Keratinocyte (primary cell): Measurements from ENCODE around the gene ZDHHC4. TPM values are rescaled to one million over a fixed set of nuclear protein-coding genes. Genes with fewer than 3 reads are reported as not detected.

Experiments
- DNase-seq: peaks from one replicate; pipeline ENCODE4 v3.0.0-alpha.2; 2011; ENCODE audit warnings: low read depth, missing footprints, low spot score
- FAIRE-seq: peaks from 2 replicates; lab custom pipeline; 2011; peaks lifted over from hg19 to GRCh38; lab: Jason Lieb, UNC
- H2AFZ ChIP-seq: 2 replicates; pipeline ENCODE4 v1.6.0; 2012; ENCODE audit warnings: low read length, control low read depth, inconsistent platforms; ENCODE audit not compliant: control insufficient read depth
- H3K27ac ChIP-seq: 2 replicates; pipeline ENCODE4 v1.5.1; 2011; ENCODE audit warnings: low read length; ENCODE audit not compliant: control insufficient read depth, insufficient read depth
- H3K27me3 ChIP-seq: 3 replicates; pipeline ENCODE4 v1.6.0; 2011; ENCODE audit warnings: low read length; ENCODE audit not compliant: control insufficient read depth, insufficient read depth; ENCODE audit errors: extremely low read depth
- H3K36me3 ChIP-seq, 2 experiments: 2 replicates in 1 of 2; 3 replicates in 1 of 2; pipeline ENCODE4 v1.5.1; 2011; ENCODE audit warnings: low read length in 2 of 2, mild to moderate bottlenecking in 1 of 2; ENCODE audit not compliant: control insufficient read depth in 2 of 2, insufficient read depth in 2 of 2; ENCODE audit errors: extremely low read depth in 1 of 2
- H3K4me1 ChIP-seq: 3 replicates; pipeline ENCODE4 v1.5.1; 2011; ENCODE audit warnings: low read length; ENCODE audit not compliant: control insufficient read depth, insufficient read depth; ENCODE audit errors: extremely low read depth
- H3K4me2 ChIP-seq: 3 replicates; pipeline ENCODE4 v1.6.0; 2011; ENCODE audit warnings: low read depth, low read length; ENCODE audit not compliant: control insufficient read depth, insufficient read depth; ENCODE audit errors: extremely low read depth
- H3K4me3 ChIP-seq, 3 experiments: fragments of 200-600 bp in 1 of 3; sonication (generic) in 1 of 3; 2 replicates in 2 of 3; 3 replicates in 1 of 3; pipeline ENCODE4 v1.5.1; 2011 to 2016; ENCODE audit warnings: low read length in 3 of 3, mild to moderate bottlenecking in 3 of 3, control low read depth in 2 of 3, inconsistent platforms in 1 of 3, low read depth in 1 of 3, mixed read lengths in 1 of 3, mixed run types in 1 of 3, moderate library complexity in 1 of 3; ENCODE audit not compliant: control insufficient read depth in 2 of 3, insufficient read depth in 2 of 3; ENCODE audit errors: extremely low read depth in 1 of 3
- H3K79me2 ChIP-seq: 2 replicates; pipeline ENCODE4 v1.6.0; 2012; ENCODE audit warnings: low read length; ENCODE audit not compliant: control insufficient read depth, insufficient read depth
- H3K9ac ChIP-seq: 3 replicates; pipeline ENCODE4 v1.6.0; 2011; ENCODE audit warnings: low read length; ENCODE audit not compliant: control insufficient read depth, insufficient read depth; ENCODE audit errors: extremely low read depth
- H3K9me1 ChIP-seq: 3 replicates; pipeline ENCODE4 v1.6.0; 2011; ENCODE audit warnings: low read length; ENCODE audit not compliant: control insufficient read depth, insufficient read depth; ENCODE audit errors: extremely low read depth
- H3K9me3 ChIP-seq: 2 replicates; pipeline ENCODE4 v1.5.1; 2012; ENCODE audit warnings: low read depth, low read length; ENCODE audit not compliant: control insufficient read depth
- H4K20me1 ChIP-seq: 3 replicates; pipeline ENCODE4 v1.6.0; 2011; ENCODE audit warnings: low read length; ENCODE audit not compliant: control insufficient read depth, insufficient read depth; ENCODE audit errors: extremely low read depth
- CTCF ChIP-seq, 3 experiments: IDR thresholded peaks in 1 of 3; conservative IDR thresholded peaks in 1 of 3; optimal IDR thresholded peaks in 1 of 3; 2 replicates in 2 of 3; 3 replicates in 1 of 3; pipeline versions ENCODE3 to v1.5.1; 2011; ENCODE audit warnings: low read length in 3 of 3, mild to moderate bottlenecking in 3 of 3, moderate library complexity in 2 of 3, control low read depth in 1 of 3, inconsistent platforms in 1 of 3; ENCODE audit not compliant: insufficient read depth in 2 of 3; ENCODE audit errors: extremely low read depth in 1 of 3
- EZH2 ChIP-seq: IDR thresholded peaks from one replicate; pipeline ENCODE4 v1.6.1; 2012; ENCODE audit warnings: inconsistent platforms, mild to moderate bottlenecking, low read length, moderate library complexity
- dilution Hi-C: fragments of 300-500 bp; cut with MboI; formaldehyde crosslinking; loops from one replicate; pipeline ENCODE4 v1.7.0; 2020; ENCODE audit warnings: low sequenced_read_pairs; ENCODE audit not compliant: extremely low pct_ligation_motif_present
- polyA plus RNA-seq, 5 experiments: library from polyadenylated mRNA; depleted of rRNA in 3 of 5; stranded (reverse) in 3 of 5; stranded (forward) in 1 of 5; unstranded in 1 of 5; fragments of >200 nt; gene quantifications; 1 replicate in 1 of 5; 2 replicates in 3 of 5; 3 replicates in 1 of 5; pipeline versions ENCODE4 v1.2.1 to v1.2.3, GENCODE V29; 2011 to 2012; ENCODE audit warnings: missing spikeins in 2 of 5, low read depth in 1 of 5, low replicate concordance in 1 of 5

ZDHHC4 gene
- polyA plus RNA-seq, 1 donor (not counting 4 experiments of a cell fraction or from before 2014, with no cell fraction given) = 50.7 TPM

- dilution Hi-C loops = no loop called here
- Histone ChIP-seq H3K36me3 (no peaks in the 10 kb centered on the region), H3K9ac (no peak overlapping the region), H3K4me2 (no peak overlapping the region), H3K4me3 (no peak overlapping the region), H3K27ac (no peak overlapping the region), H3K4me1 (peaks cover 6% of the 10 kb centered on the region), H3K9me1 (no peaks in the 10 kb centered on the region), H3K9me3 (no peaks in the 10 kb centered on the region), H2AFZ (no peak overlapping the region), H4K20me1 (peaks cover 3% of the 10 kb centered on the region), H3K79me2 (no peaks in the 10 kb centered on the region), H3K27me3 (no peaks in the 10 kb centered on the region)
- no peak for FAIRE-seq
- TF ChIP-seq CTCF (optimal IDR thresholded peaks at IDR 0.05 in 1 of 3, IDR thresholded peaks at IDR 0.05 in 1 of 3, conservative IDR thresholded peaks at IDR 0.05 in 1 of 3; ENCODE audit: extremely low read depth in 1 of 3, insufficient read depth in 2 of 3, low read length in 3 of 3) (no peak), EZH2 (no peak)
- no peak for DNase-seq
Observed at GRCh38 chr7:6624246-6624611, 47.0 kb downstream of the ZDHHC4 start.

GRCh38 chr7:6628045-6628444, 50.8 kb downstream of the ZDHHC4 start:
- no peak overlapping the region for H3K27ac ChIP-seq
- H3K27me3 ChIP-seq = no peaks in the 10 kb centered on the region
- H4K20me1 ChIP-seq = no peaks in the 10 kb centered on the region
- no peaks in the 10 kb centered on the region for H3K9me1 ChIP-seq
- TF ChIP-seq CTCF (optimal IDR thresholded peaks at IDR 0.05 in 1 of 3, IDR thresholded peaks at IDR 0.05 in 1 of 3, conservative IDR thresholded peaks at IDR 0.05 in 1 of 3; ENCODE audit: extremely low read depth in 1 of 3, insufficient read depth in 2 of 3, low read length in 3 of 3) = no peak
- TF ChIP-seq EZH2 = no peak
- dilution Hi-C loops = no loop called here
- H3K4me3 ChIP-seq = no peak overlapping the region
- H3K36me3 ChIP-seq = no peaks in the 10 kb centered on the region
- H3K4me1 ChIP-seq = peaks cover 6% of the 10 kb centered on the region
- no peaks in the 10 kb centered on the region for H3K9me3 ChIP-seq
- DNase-seq (no peak), FAIRE-seq (peak; percentile 63)
- H3K9ac ChIP-seq = peak overlapping the region; percentile 22
- peak overlapping the region; percentile 84 for H2AFZ ChIP-seq
- no peaks in the 10 kb centered on the region for H3K79me2 ChIP-seq
- H3K4me2 ChIP-seq = peak overlapping the region; percentile 37
